GM19099 (cell line): ENCODE measurements around the gene ABCD4.

Experiments
- POLR2A ChIP-seq: IDR thresholded peaks from 3 replicates; pipeline ENCODE4 v1.6.1; 2011; ENCODE audit warnings: low read depth; ENCODE audit not compliant: insufficient read length; ENCODE audit errors: extremely low read depth

The ABCD4 gene

GRCh38 chr14:74267588-74267987 lies 35.1 kb downstream of the ABCD4 start:
- no peak for TF ChIP-seq POLR2A

DNA sequence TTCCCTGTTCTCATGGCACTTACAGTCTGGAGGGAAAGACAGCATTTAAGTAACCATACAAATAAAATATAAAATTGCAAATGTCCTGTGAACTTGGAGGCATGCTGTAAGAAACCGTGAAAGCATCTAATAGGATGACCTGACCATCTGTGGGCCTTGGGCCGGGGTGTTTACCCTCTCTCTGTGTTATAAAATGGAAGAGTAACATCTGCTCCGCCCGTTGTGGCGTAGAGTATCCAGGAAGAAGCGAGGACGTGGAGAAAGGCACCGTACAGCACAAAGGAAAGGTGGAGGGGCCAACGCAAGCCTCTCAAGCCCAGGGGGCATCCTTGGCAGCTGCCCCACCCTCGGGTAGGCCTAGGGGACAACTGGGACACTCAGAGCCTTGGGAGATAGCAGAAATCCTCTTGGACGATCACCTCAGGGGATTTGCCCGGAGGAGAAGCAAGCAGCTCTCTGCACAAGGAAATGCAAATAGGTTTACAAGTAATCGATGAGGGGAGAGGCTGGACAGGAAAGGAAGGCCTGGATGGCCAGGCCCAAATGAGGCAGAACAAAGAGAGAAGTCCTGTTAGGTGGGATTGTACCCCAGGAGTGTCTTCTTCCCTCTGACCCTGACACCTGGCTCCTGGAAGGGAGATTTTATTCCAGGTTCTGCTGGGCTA lies 37.3 kb downstream of the ABCD4 start:
- TF ChIP-seq POLR2A: no peak

DNA sequence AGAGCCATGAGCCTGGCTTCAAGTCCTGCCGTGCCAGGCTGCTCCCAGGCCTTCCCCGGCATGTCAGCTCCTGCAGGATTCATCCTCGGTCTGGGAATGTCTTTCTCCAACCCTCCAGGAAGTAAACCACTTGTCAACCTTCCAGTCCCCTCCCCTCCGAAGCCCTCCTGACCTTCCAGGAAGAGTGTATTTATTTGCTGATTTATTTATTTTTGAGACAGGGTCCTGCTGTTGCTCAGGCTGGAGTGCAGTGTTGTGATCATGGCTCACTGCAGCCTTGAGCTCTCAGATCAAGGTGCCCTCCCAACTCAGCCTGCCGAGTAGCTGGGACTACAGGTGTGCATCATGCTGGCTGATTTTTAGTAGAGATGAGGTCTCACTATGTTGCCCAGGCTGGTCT lies 38.8 kb downstream of the ABCD4 start:
- no peak for TF ChIP-seq POLR2A

DNA sequence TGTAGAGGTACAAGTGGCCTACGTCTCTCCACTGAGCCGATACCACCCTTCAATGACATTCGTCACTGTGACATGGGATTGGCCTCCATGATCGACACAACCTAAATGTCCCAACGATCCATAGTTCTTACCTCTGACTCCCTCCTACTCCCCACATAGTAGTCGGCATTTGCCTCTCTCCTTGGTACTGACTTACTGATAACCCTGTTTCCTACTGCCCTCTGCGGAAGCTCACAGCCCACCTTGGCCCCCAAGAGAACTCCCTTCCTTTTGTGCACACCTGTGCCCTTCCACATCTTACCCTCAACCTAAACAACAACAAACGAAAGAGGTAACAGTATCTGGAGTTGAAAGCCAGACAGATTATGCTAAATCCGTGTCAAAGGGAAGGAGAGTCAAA lies 39.6 kb downstream of the ABCD4 start:
- no peak for TF ChIP-seq POLR2A

DNA sequence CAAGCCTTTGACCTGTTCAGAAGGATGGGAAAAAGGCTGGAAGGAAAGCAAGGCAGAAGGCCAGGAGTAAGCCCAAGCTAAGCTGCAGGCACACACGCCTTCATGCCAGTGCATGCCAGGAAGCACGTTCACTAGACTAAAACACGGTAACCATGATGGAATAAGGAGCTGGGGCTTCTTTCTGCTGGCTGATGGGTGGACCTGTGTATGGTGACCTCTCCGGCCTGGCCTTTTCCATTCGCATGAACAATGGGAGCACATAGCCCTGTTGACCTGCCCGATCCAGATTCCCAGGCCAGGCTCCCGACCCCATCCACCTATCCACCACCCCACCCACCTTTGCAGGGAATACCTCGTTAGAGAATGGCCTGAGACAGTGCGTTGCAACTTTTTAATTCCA lies 40.7 kb downstream of the ABCD4 start:
- no peak for TF ChIP-seq POLR2A

- TF ChIP-seq POLR2A: no peak
These were observed 41.4 kb downstream of the ABCD4 start for GRCh38 chr14:74261288-74261687.

GRCh38 chr14:74260525-74261233 lies 42.1 kb downstream of the ABCD4 start:
- no peak for TF ChIP-seq POLR2A

GRCh38 chr14:74259513-74259912 lies 43.2 kb downstream of the ABCD4 start:
- TF ChIP-seq POLR2A: no peak

DNA sequence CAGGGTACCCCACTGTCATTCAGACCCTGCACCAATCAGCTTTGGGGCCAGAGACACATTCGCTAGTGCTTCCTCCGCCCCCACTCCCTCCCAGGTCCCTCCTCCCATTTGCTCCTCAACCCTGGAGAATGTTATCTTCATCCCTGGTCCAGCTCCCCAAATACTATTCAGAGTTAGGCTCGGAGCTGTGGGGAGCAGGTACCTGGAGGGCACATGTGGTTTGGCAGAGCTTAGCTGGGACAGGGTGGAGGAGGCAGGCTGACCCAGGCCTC lies 44.0 kb downstream of the ABCD4 start:
- no peak for TF ChIP-seq POLR2A

GRCh38 chr14:74257941-74258763 lies 44.6 kb downstream of the ABCD4 start:
- no peak for TF ChIP-seq POLR2A

DNA sequence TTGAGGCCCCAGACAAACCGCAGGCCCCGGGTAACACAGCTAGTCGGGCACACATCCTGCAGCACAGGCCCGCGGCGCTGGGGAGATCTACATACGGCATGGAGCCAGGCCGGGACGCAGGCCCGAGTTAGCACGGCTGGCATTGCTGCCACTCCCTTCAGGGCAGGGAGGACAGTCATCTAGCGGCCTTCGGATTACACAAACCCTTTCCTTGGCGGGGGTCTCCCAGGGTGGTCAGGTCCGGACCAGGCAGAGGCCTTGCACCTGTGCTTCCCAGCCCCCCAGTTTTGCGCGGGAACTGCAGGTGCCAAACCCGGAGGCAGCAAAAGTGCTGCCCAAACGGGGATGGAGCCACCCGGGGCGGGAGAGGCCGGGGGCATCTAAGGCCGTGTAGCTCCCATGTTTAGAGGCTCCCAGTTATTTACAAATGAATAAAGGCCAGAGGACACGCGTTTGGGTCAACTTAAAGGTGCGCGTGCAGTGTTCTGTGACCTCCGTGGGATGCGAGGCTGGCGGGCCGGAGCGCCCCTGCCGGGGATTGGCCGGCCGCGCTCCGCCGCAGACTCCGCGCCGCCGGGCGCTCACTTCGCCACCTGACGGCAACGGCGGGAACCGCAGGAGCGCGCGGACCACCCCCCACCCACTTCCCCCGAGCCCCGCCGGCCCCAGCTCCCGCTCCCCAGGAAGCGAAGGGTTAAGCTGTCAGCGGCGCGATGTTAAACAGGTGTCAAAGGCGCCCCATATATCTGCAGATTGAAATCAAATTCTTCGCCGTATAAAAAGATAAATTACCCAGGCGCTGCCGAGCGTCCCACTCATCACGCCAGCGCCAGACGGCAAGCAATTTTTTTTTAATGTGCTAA lies 45.4 kb downstream of the ABCD4 start:
- TF ChIP-seq POLR2A: no peak

DNA sequence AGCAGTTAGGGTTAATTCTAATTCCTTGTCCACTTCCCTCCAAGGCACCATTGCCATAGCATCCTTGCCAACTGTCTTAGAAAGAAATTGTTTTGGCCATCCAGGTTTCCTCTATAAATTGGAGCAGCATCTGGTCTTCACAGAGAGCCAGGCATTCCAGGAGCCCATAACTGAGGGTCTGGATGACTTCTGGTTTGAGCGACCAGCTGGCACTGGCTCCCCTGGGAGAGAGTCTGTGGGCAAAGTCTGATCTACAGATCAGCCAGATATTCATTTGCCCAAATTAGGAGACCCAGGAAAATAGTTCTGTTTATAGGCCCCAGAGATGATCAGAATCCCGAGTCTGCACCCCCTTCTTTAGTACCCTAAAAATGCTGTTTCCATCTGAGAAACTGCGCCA lies 47.5 kb downstream of the ABCD4 start:
- no peak for TF ChIP-seq POLR2A

DNA sequence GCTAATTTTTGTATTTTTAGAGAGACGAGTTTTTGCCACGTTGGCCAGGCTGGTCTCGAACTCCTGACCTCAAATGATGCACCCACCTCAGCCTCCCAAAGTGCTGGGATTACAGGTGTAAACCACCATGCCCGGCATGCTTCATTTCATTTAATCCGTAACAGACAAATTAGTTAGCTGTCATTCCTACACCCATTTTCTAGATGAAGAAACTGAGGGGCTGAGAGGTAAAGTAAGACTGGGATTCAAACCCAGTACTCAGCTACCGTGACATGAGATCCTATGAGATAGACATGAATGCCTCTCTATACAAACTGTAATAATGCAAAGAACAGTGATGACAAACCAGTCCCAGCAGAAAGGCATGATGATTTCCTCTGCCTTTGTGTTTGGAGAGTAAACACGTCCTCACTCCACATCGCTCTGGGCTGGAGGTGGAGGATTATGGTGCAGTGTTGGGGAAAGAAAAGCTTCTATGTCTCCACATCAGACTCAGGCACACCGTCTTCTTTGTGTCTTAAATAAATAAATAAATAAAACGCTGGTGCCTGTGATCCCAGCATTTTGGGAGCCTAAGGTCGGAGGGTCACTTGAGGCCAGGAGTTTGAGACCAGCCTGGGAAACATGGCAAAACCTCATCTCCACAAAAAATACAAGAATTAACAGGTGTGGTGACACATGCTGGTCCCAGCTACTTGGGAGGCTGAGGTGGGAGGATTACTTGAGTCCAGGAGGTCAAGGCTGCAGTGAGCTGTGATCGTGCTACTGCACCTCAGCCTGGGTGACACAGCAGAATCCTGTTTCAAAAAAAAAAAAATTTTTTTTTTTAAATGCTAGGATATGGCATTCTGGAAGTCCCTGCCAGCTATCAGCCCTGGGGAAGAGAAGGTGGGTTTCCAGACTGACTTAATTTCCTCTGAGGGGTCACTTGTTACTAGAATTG lies 53.0 kb downstream of the ABCD4 start:
- TF ChIP-seq POLR2A: no peak

GRCh38 chr14:74248017-74248416 lies 54.7 kb downstream of the ABCD4 start:
- TF ChIP-seq POLR2A: no peak
